Coronary artery (tissue), 2 donors: Measurements from ENCODE around the gene TENM3.

Experiments used
- DNase-seq: peaks from one replicate; pipeline ENCODE4 v3.0.0-alpha.2; 2017; ENCODE audit warnings: low spot score
- H3K27ac ChIP-seq, 2 donors: fragments of 200-600 bp; sonication (generic); one replicate each; pipeline ENCODE4 v1.5.1; 2016 to 2019
- H3K4me3 ChIP-seq: fragments of 200-600 bp; sonication (generic); 2 replicates; pipeline ENCODE4 v1.5.1; 2016; ENCODE audit warnings: mild to moderate bottlenecking, moderate library complexity
- TF ChIP-seq, protein P1 (sequence below): fragments of 200-600 bp; sonication (generic); IDR thresholded peaks from one replicate; pipeline ENCODE4 v1.5.1; 2019; ENCODE audit warnings: antibody characterized with exemption

The TENM3 gene

DNA sequence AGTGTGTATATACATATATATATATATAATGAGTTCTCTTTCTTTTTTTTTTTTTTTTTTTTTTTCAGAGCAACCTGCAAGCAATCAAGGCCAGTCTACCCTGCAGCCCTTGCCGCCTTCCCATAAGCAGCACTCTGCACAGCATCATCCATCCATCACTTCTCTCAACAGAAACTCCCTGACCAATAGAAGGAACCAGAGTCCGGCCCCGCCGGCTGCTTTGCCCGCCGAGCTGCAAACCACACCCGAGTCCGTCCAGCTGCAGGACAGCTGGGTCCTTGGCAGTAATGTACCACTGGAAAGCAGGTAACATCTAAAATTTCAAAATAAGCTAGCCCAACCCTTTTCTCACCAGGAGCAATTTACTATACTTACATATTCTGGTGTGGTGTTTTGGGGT is 357.7 kb downstream of the TENM3 start:
- TF ChIP-seq, protein P1, sequence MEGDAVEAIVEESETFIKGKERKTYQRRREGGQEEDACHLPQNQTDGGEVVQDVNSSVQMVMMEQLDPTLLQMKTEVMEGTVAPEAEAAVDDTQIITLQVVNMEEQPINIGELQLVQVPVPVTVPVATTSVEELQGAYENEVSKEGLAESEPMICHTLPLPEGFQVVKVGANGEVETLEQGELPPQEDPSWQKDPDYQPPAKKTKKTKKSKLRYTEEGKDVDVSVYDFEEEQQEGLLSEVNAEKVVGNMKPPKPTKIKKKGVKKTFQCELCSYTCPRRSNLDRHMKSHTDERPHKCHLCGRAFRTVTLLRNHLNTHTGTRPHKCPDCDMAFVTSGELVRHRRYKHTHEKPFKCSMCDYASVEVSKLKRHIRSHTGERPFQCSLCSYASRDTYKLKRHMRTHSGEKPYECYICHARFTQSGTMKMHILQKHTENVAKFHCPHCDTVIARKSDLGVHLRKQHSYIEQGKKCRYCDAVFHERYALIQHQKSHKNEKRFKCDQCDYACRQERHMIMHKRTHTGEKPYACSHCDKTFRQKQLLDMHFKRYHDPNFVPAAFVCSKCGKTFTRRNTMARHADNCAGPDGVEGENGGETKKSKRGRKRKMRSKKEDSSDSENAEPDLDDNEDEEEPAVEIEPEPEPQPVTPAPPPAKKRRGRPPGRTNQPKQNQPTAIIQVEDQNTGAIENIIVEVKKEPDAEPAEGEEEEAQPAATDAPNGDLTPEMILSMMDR = no peak
- Histone ChIP-seq H3K27ac (no peak overlapping the region), H3K4me3 (no peak overlapping the region)
- no peak for DNase-seq

DNA sequence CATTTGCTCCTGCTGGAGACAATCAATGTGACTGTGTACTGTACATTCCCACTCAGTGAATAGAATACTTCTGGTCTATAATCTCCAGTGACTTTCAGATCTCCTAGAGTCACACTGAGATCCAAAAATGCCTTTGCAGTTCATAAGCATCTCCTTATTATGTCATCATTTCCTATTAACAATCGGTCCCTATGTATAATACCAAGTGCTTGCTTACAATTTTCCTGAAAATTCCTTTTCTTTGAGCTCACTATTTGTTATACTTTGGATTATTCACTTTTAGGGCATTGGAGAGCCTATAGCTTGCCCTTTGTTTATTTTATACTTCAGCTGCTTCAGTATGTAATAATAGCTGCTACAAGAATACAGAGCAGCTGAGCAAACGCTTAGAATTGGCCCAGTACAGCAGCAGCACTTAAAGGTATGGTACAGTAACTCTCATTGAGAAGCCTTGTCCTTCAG is 361.0 kb downstream of the TENM3 start:
- DNase-seq = no peak
- TF ChIP-seq, protein P1 = no peak
- Histone ChIP-seq H3K27ac (no peak overlapping the region), H3K4me3 (no peak overlapping the region)

DNA sequence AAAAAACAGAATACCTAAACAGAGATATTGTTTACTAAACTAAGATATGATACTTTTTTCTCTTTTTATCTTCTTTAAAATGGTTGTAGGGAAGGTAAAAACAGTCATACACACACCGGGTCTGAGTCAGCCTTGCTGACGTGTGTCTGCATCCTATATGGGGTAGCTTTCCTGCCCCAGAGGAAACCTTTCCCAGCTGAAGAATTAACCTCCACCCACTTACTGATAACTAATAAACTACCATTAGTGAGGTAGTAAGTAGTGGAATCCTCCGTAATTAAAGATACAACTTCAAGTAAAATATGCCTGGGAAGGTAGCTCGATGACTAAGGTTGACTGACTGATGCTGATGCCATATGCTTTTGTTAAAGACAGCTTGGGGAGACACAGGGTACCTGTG is 361.8 kb downstream of the TENM3 start:
- TF ChIP-seq, protein P1 = no peak
- Histone ChIP-seq H3K4me3 (no peak overlapping the region), H3K27ac (no peak overlapping the region)
- DNase-seq = no peak

GRCh38 chr4:182608525-182608924 is 365.3 kb downstream of the TENM3 start:
- DNase-seq = no peak
- H3K27ac ChIP-seq = no peak overlapping the region
- H3K4me3 ChIP-seq = no peak overlapping the region
- TF ChIP-seq, protein P1 = no peak

- Histone ChIP-seq H3K4me3 (no peak overlapping the region), H3K27ac (no peak overlapping the region)
- TF ChIP-seq, protein P1 = no peak
- no peak for DNase-seq
Observed at GRCh38 chr4:182616476-182616875, 373.3 kb downstream of the TENM3 start.

DNA sequence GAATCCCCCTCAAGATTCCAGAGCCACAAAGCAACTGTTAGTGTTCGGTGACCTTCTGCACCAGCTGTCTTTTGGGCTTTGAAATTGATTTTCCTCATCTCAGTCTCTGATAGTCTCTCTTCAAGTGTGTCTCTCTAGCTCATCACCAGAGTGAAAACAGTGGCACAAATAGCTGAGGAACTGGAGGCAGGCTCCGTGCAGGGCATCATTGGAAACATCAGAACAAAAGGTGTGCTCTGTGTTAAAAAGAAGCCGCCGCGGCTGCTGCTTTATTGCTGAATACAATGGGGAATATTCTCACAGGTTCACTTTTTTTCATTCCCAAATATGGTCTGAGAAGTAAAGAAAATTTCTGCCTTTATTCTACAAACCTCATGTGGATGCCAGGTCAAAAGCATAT is 376.5 kb downstream of the TENM3 start:
- Histone ChIP-seq H3K4me3 (no peak overlapping the region), H3K27ac (no peak overlapping the region)
- DNase-seq = no peak
- TF ChIP-seq, protein P1 = no peak

- no peak overlapping the region for H3K4me3 ChIP-seq
- no peak for DNase-seq
- H3K27ac ChIP-seq = no peak overlapping the region
- TF ChIP-seq, protein P1 = no peak
Observed at GRCh38 chr4:182620111-182620980, 377.1 kb downstream of the TENM3 start.
